IMR-90 (cell line): ENCODE results near the gene C20orf144.

Experiments used
- MAFK ChIP-seq: IDR thresholded peaks from 2 replicates; pipeline ENCODE4 v1.6.1; 2012; ENCODE audit warnings: low read depth, low read length, improper control_type of control experiment
- MXI1 ChIP-seq: IDR thresholded peaks from 2 replicates; pipeline ENCODE4 v1.6.1; 2012; ENCODE audit warnings: low read depth, mild to moderate bottlenecking, low read length, moderate library complexity, borderline replicate concordance
- NFE2L2 ChIP-seq: fragments of 150-350 bp; IDR thresholded peaks from 2 replicates; pipeline ENCODE4 v1.6.1; 2016; ENCODE audit warnings: low read depth, mild to moderate bottlenecking, low read length
- POLR2A ChIP-seq: IDR thresholded peaks from 2 replicates; pipeline ENCODE4 v1.6.1; 2012; ENCODE audit warnings: mild to moderate bottlenecking, low read depth, low read length
- RAD21 ChIP-seq: IDR thresholded peaks from 2 replicates; pipeline ENCODE4 v1.6.1; 2012; ENCODE audit warnings: low read length, improper control_type of control experiment
- TF ChIP-seq, protein P1 (sequence below): conservative IDR thresholded peaks from 2 replicates; pipeline ENCODE4 v1.5.1; 2012; ENCODE audit warnings: mild to moderate bottlenecking, low read depth, low read length, improper control_type of control experiment

DNA sequence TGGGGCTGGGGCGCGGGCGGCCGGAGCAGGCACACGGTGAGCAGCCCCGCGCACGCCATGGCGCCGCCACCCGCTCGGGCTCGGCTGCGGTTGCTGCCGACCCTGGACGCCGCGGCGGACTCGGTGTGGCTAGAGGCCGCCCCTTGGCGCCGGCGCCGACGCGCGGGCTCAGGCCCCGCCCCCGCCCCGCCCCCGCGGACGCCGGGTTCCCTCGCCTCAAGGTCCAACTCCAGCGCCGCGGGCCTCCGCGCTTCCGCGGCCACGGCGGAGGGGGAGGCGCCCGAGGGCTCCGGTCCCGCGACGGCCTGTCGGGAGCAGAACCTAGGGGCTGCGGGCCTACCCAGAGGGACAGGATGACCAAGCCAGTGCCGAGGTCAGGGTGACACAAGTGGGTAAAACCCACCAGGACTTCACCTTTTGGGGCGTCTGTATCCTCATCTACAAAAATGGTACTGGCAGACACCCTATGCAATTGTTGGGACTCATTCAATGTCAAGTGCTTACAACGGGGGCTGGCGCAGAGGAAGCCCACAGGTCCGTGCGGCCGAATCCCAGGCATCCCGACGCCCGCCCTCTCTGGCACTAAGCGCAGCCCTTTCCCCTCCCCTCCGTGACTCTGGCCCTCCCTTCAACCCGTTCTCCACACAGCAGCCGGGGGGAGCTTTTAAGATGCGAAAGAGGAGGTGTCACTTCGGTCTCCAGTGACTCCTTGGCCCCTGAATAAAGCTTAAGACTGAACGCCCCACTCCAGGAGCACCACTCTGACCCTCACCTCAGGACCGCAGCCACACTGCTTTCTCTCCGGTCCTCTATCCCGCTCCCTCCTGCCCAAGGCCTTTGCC, 12.4 kb downstream of the C20orf144 start, which contains the start of gene NECAB3:
- TF ChIP-seq NFE2L2 (no peak), POLR2A (no peak), RAD21 (no peak), MAFK (no peak), MXI1 (no peak; the same call in 1 of the 2 replicates)
- TF ChIP-seq, protein P1, sequence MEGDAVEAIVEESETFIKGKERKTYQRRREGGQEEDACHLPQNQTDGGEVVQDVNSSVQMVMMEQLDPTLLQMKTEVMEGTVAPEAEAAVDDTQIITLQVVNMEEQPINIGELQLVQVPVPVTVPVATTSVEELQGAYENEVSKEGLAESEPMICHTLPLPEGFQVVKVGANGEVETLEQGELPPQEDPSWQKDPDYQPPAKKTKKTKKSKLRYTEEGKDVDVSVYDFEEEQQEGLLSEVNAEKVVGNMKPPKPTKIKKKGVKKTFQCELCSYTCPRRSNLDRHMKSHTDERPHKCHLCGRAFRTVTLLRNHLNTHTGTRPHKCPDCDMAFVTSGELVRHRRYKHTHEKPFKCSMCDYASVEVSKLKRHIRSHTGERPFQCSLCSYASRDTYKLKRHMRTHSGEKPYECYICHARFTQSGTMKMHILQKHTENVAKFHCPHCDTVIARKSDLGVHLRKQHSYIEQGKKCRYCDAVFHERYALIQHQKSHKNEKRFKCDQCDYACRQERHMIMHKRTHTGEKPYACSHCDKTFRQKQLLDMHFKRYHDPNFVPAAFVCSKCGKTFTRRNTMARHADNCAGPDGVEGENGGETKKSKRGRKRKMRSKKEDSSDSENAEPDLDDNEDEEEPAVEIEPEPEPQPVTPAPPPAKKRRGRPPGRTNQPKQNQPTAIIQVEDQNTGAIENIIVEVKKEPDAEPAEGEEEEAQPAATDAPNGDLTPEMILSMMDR = no peak
